Endothelial cell of umbilical vein (primary cell): ENCODE measurements around the gene RAPGEF4. TPM values are rescaled to one million over a fixed set of nuclear protein-coding genes. Genes with fewer than 3 reads are reported as not detected.

Experiments used
- BruUV-seq: library from RNA; stranded (reverse); fragments of 400-500 nt; replicated peaks from 2 replicates; lab custom pipeline; 2021; lab: Mats Ljungman, UMichigan
- CTCF ChIA-PET: fragments of 300-600, 350-600 bp; sonication (Branson Sonifier 250); formaldehyde crosslinking; loops from one replicate; lab custom pipeline; 2021; ENCODE audit warnings: antibody characterized with exemption, inconsistent platforms; lab: Charles Lee
- POLR2A ChIA-PET: fragments of 300-600, 350-600 bp; sonication (Branson Sonifier 250); formaldehyde crosslinking; loops from one replicate; lab custom pipeline; 2021; ENCODE audit warnings: antibody characterized with exemption, inconsistent platforms; lab: Charles Lee
- DNase-seq: peaks from one replicate; pipeline ENCODE4 v3.0.0-alpha.2; 2011; ENCODE audit warnings: low read depth, low spot score
- FAIRE-seq: peaks from 2 replicates; lab custom pipeline; 2011; peaks lifted over from hg19 to GRCh38; lab: Jason Lieb, UNC
- H2AFZ ChIP-seq: 2 replicates; pipeline ENCODE4 v1.6.0; 2012; ENCODE audit warnings: low read depth, low read length, control low read depth, inconsistent platforms
- H3K27ac ChIP-seq: 2 replicates; pipeline ENCODE4 v1.5.1; 2011; ENCODE audit warnings: low read depth, mild to moderate bottlenecking, control low read depth, low read length, moderate library complexity; ENCODE audit not compliant: insufficient read depth
- H3K27me3 ChIP-seq, 2 experiments: 2 replicates each; pipeline versions ENCODE4 v1.6.0 to v1.6.1; 2011; ENCODE audit warnings: low read length in 2 of 2, mixed read lengths in 1 of 2; ENCODE audit not compliant: control insufficient read depth in 2 of 2, insufficient read depth in 2 of 2
- H3K36me3 ChIP-seq, 2 experiments: 2 replicates in 1 of 2; 3 replicates in 1 of 2; pipeline ENCODE4 v1.5.1; 2011; ENCODE audit warnings: low read length in 2 of 2, mild to moderate bottlenecking in 1 of 2, moderate library complexity in 1 of 2; ENCODE audit not compliant: control insufficient read depth in 2 of 2, insufficient read depth in 2 of 2; ENCODE audit errors: extremely low read depth in 1 of 2
- H3K4me1 ChIP-seq: 3 replicates; pipeline ENCODE4 v1.5.1; 2011; ENCODE audit warnings: mild to moderate bottlenecking, low read length; ENCODE audit not compliant: control insufficient read depth, insufficient read depth; ENCODE audit errors: extremely low read depth
- H3K4me2 ChIP-seq: 2 replicates; pipeline ENCODE4 v1.6.1; 2011; ENCODE audit warnings: low read length, control low read depth, mixed read lengths; ENCODE audit not compliant: insufficient read depth
- H3K4me3 ChIP-seq, 3 experiments: fragments of 200-600 bp in 1 of 3; sonication (generic), shearing (Covaris generic) in 1 of 3; replicated peaks in 1 of 3; 2 replicates each; pipeline ENCODE4 v1.5.1; 2011 to 2016; ENCODE audit warnings: control low read depth in 3 of 3, low read length in 3 of 3, mild to moderate bottlenecking in 2 of 3, inconsistent platforms in 1 of 3, low read depth in 1 of 3, moderate library complexity in 1 of 3; ENCODE audit not compliant: insufficient read depth in 1 of 3
- H3K79me2 ChIP-seq: 2 replicates; pipeline ENCODE4 v1.6.0; 2012; ENCODE audit warnings: low read length, inconsistent platforms; ENCODE audit not compliant: control insufficient read depth, insufficient read depth
- H3K9ac ChIP-seq: replicated peaks from 2 replicates; pipeline ENCODE3; 2011; ENCODE audit warnings: low read length, control low read depth; ENCODE audit not compliant: insufficient read depth; ENCODE audit errors: extremely low read depth
- H3K9me1 ChIP-seq: replicated peaks from 3 replicates; pipeline ENCODE4 v1.6.0; 2011; ENCODE audit warnings: mild to moderate bottlenecking, low read length; ENCODE audit not compliant: control insufficient read depth, insufficient read depth; ENCODE audit errors: extremely low read depth
- H3K9me3 ChIP-seq: replicated peaks from 2 replicates; pipeline ENCODE4 v1.5.1; 2012; ENCODE audit warnings: low read length, inconsistent platforms; ENCODE audit not compliant: control insufficient read depth, insufficient read depth
- H4K20me1 ChIP-seq: replicated peaks from 2 replicates; pipeline ENCODE3; 2011; ENCODE audit warnings: mild to moderate bottlenecking, low read length; ENCODE audit not compliant: control insufficient read depth, insufficient read depth; ENCODE audit errors: extremely low read depth
- EZH2 ChIP-seq: IDR thresholded peaks from 2 replicates; pipeline ENCODE4 v1.6.1; 2012; ENCODE audit warnings: borderline replicate concordance, low read depth, mild to moderate bottlenecking, moderate library complexity, low read length, inconsistent platforms; ENCODE audit not compliant: severe bottlenecking
- GATA2 ChIP-seq: IDR thresholded peaks from 2 replicates; pipeline ENCODE4 v1.7.0; 2011; ENCODE audit warnings: low read depth, mild to moderate bottlenecking, moderate library complexity, mixed read lengths, low read length; ENCODE audit not compliant: insufficient read length, insufficient read depth
- JUN ChIP-seq: IDR thresholded peaks from 2 replicates; pipeline ENCODE4 v1.6.1; 2011; ENCODE audit warnings: borderline replicate concordance, low read depth; ENCODE audit not compliant: insufficient read length, insufficient read depth
- MYC ChIP-seq: IDR thresholded peaks from one replicate; pipeline ENCODE4 v1.6.1; 2011; ENCODE audit warnings: mild to moderate bottlenecking, low read depth, low read length
- POLR2A ChIP-seq: IDR thresholded peaks from 2 replicates; pipeline ENCODE4 v1.6.1; 2012; ENCODE audit warnings: low read depth, mild to moderate bottlenecking, control low read depth, low read length
- dilution Hi-C: fragments of 300-500 bp; cut with MboI; formaldehyde crosslinking; loops from one replicate; pipeline ENCODE4 v1.15.0; 2019; ENCODE audit warnings: low sequenced_read_pairs; ENCODE audit not compliant: extremely low pct_ligation_motif_present
- intact Hi-C: fragments of 100-400 bp; cut with micrococcal nuclease; formaldehyde crosslinking; loops from one replicate; pipeline ENCODE4 v1.10.0; 2022
- polyA plus RNA-seq, 4 experiments: library from polyadenylated mRNA; depleted of rRNA in 3 of 4; stranded (reverse) in 3 of 4; unstranded in 1 of 4; fragments of >200 nt; gene quantifications; 2 replicates each; pipeline versions ENCODE4 v1.2.1 to v1.2.3, GENCODE V29; 2011 to 2012; ENCODE audit warnings: missing spikeins in 1 of 4
- small RNA-seq: library from RNA; depleted of rRNA; stranded (forward); fragments of <200 nt; gene quantifications from one replicate; pipeline ENCODE3, GENCODE V24; 2012; ENCODE audit warnings: low replicate concordance, low read depth; ENCODE audit not compliant: insufficient read depth, insufficient read length
- total RNA-seq: library from RNA; stranded (reverse); gene quantifications from 2 replicates; pipeline ENCODE4 v1.2.3, GENCODE V29; 2021
- TF ChIP-seq, protein P1 (sequence below), 2 donors: IDR thresholded peaks; 1 replicate in 1 of 2; 2 replicates in 1 of 2; pipeline ENCODE4 v1.5.1; 2011; ENCODE audit warnings: low read length in 2 of 2, mild to moderate bottlenecking in 2 of 2, moderate library complexity in 2 of 2, control low read depth in 1 of 2, inconsistent platforms in 1 of 2, low read depth in 1 of 2; ENCODE audit not compliant: insufficient read depth in 1 of 2; ENCODE audit errors: extremely low read depth in 1 of 2
- TF ChIP-seq, protein P2 (sequence below): IDR thresholded peaks from 2 replicates; pipeline ENCODE4 v1.6.1; 2011; ENCODE audit not compliant: insufficient read depth, insufficient read length

The RAPGEF4 gene
- total and polyA plus RNA-seq, 2 donors (not counting 3 experiments of a cell fraction or from before 2014, with no cell fraction given): 7.2 to 9.2 TPM

DNA sequence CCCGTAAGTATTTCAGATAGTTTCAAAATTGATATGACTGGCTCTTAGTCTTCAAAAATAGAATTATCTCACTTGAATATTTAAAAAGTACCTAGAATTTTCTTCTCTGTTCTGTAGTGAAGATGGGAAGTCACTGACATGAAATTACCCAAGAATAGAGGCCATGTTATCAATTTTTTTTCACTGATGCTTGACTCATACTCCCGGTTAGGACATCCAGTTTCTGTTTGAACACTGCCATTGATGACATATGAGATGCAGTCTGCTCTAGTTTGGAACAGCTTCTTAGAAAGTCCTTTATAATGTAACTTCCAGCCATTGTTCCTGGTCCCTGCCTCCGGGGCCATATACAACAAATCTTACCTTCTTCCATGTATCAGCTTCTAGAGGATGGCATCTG, 366.0 kb downstream of the RAPGEF4 start:
- FAIRE-seq: no peak
- H3K9me1 ChIP-seq: no peaks in the 10 kb centered on the region
- H3K4me1 ChIP-seq: no peaks in the 10 kb centered on the region
- TF ChIP-seq EZH2 (no peak), GATA2 (no peak), JUN (no peak), MYC (no peak), POLR2A (no peak)
- TF ChIP-seq, protein P1, sequence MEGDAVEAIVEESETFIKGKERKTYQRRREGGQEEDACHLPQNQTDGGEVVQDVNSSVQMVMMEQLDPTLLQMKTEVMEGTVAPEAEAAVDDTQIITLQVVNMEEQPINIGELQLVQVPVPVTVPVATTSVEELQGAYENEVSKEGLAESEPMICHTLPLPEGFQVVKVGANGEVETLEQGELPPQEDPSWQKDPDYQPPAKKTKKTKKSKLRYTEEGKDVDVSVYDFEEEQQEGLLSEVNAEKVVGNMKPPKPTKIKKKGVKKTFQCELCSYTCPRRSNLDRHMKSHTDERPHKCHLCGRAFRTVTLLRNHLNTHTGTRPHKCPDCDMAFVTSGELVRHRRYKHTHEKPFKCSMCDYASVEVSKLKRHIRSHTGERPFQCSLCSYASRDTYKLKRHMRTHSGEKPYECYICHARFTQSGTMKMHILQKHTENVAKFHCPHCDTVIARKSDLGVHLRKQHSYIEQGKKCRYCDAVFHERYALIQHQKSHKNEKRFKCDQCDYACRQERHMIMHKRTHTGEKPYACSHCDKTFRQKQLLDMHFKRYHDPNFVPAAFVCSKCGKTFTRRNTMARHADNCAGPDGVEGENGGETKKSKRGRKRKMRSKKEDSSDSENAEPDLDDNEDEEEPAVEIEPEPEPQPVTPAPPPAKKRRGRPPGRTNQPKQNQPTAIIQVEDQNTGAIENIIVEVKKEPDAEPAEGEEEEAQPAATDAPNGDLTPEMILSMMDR (IDR thresholded peaks at IDR 0.05; ENCODE audit: extremely low read depth in 1 of 2, insufficient read depth in 1 of 2, low read depth in 1 of 2, low read length in 2 of 2): no peak
- TF ChIP-seq, protein P2, sequence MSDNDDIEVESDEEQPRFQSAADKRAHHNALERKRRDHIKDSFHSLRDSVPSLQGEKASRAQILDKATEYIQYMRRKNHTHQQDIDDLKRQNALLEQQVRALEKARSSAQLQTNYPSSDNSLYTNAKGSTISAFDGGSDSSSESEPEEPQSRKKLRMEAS: no peak
- H3K27ac ChIP-seq: no peak overlapping the region
- H3K9ac ChIP-seq: no peak overlapping the region
- no TSS peak for BruUV-seq
- intact Hi-C loops (no loop called here), dilution Hi-C loops (no loop called here)
- H3K9me3 ChIP-seq: no peaks in the 10 kb centered on the region
- no peak overlapping the region for H3K4me2 ChIP-seq
- peaks cover 2% of the 10 kb centered on the region for H3K79me2 ChIP-seq
- CTCF ChIA-PET: interaction anchor here (0.5 to 0.8 kb wide), 2 partner anchors 27 to 109 kb away, joined by 3 to 4 read pairs; no protein-coding TSS in a partner anchor
- POLR2A ChIA-PET: no interaction called here
- H3K4me3 ChIP-seq: no peak overlapping the region
- no peaks in the 10 kb centered on the region for H3K27me3 ChIP-seq
- no peaks in the 10 kb centered on the region for H3K36me3 ChIP-seq
- H4K20me1 ChIP-seq: no peaks in the 10 kb centered on the region
- H2AFZ ChIP-seq: no peak overlapping the region
- DNase-seq: no peak

Small RNAs within 50 kb of the gene (small RNA-seq; reads per million reads assigned to genes)
- not detected for gene RF01210

Other genes with a start within 250 kb of the RAPGEF4 start
- 7.7 and 16.9 TPM in 2 replicates for gene PDK1, start 179.8 kb upstream of the RAPGEF4 start, total RNA-seq
- gene PDK1, start 179.8 kb upstream of the RAPGEF4 start, polyA plus RNA-seq: 3.7 and 5.1 TPM in 2 replicates